ENCODE measurements around the gene BLACAT1. TPM values are rescaled to one million over a fixed set of nuclear protein-coding genes. Genes with fewer than 3 reads are reported as not detected.
"Not testable (repeated sequence)": the region's sequence is repeated elsewhere in the genome, so short reads cannot be mapped to it uniquely, and the experiment has no call there.

Gene BLACAT1
- total RNA-seq, 1 donor from 2014 or later: 0.41 TPM

- FAIRE-seq: no peak
- DNase-seq (ENCODE audit: low spot score in 2 of 2): no peak
Measured at GRCh38 chr1:205442051-205442725, 13.7 kb downstream of the BLACAT1 start.

- no peak for DNase-seq (ENCODE audit: low spot score in 2 of 2)
- FAIRE-seq: no peak
Measured at GRCh38 chr1:205441716-205442050, 14.2 kb downstream of the BLACAT1 start.

- FAIRE-seq (no peak), DNase-seq (ENCODE audit: low spot score in 2 of 2) (no peak)
Measured at GRCh38 chr1:205441318-205441633, 14.6 kb downstream of the BLACAT1 start.

GRCh38 chr1:205440476-205441317, 15.1 kb downstream of the BLACAT1 start:
- DNase-seq (ENCODE audit: low spot score in 2 of 2) (no peak), FAIRE-seq (no peak)

GRCh38 chr1:205440121-205440475, 15.7 kb downstream of the BLACAT1 start:
- DNase-seq (ENCODE audit: low spot score in 2 of 2): no peak
- FAIRE-seq: no peak

GRCh38 chr1:205438213-205439158, 17.4 kb downstream of the BLACAT1 start:
- no peak for FAIRE-seq
- DNase-seq (ENCODE audit: low spot score in 2 of 2): peak in 1 of 2 donors; percentile 73

GRCh38 chr1:205437570-205437969, 18.3 kb downstream of the BLACAT1 start:
- DNase-seq (ENCODE audit: low spot score in 2 of 2): no peak
- FAIRE-seq: no peak

GRCh38 chr1:205436776-205437410, 19.0 kb downstream of the BLACAT1 start:
- no peak for DNase-seq (ENCODE audit: low spot score in 2 of 2)
- FAIRE-seq: no peak

GRCh38 chr1:205435578-205436573, 20.0 kb downstream of the BLACAT1 start:
- FAIRE-seq: no peak
- no peak for DNase-seq (ENCODE audit: low spot score in 2 of 2)

- no peak for FAIRE-seq
- no peak for DNase-seq (ENCODE audit: low spot score in 2 of 2)
Measured at GRCh38 chr1:205434738-205435137, 21.1 kb downstream of the BLACAT1 start.

GRCh38 chr1:205432692-205433091, 23.2 kb downstream of the BLACAT1 start:
- DNase-seq (ENCODE audit: low spot score in 2 of 2); FAIRE-seq: not testable (repeated sequence)

GRCh38 chr1:205432116-205432515, 23.7 kb downstream of the BLACAT1 start:
- DNase-seq (ENCODE audit: low spot score in 2 of 2) (no peak), FAIRE-seq (no peak)

- DNase-seq (ENCODE audit: low spot score in 2 of 2) (no peak), FAIRE-seq (no peak)
Measured at GRCh38 chr1:205430696-205431305, 25.0 kb downstream of the BLACAT1 start.

GRCh38 chr1:205429762-205430695, 25.8 kb downstream of the BLACAT1 start:
- FAIRE-seq (no peak), DNase-seq (ENCODE audit: low spot score in 2 of 2) (no peak)

- no peak for DNase-seq (ENCODE audit: low spot score in 2 of 2)
- FAIRE-seq: no peak
Measured at GRCh38 chr1:205424901-205425600, 30.8 kb downstream of the BLACAT1 start.

GRCh38 chr1:205423814-205424399, 31.9 kb downstream of the BLACAT1 start:
- DNase-seq (ENCODE audit: low spot score in 2 of 2): no peak
- no peak for FAIRE-seq
